ENCODE results near the gene NHSL1. TPM values are rescaled to one million over a fixed set of nuclear protein-coding genes. Genes with fewer than 3 reads are reported as not detected.

The NHSL1 gene
- total RNA-seq, 1 experiment from 2014 or later: 14.8 TPM

DNA sequence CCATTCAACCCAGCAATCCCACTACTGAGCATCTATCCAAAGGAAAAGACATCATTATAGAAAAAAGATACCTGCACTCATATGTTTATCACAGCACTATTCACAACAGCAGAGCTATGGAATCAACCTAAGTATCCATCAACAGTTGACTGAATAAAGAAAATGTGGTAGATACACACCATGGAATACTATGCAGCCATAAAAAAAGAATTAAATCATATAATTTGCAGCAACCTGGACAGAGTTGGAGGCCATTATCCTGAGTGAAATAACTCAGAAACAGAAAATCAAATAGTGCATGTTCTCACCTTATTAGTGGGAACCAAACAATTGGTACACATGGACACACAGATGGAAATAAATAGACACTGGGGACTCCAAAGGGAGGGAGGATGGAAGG is 23.2 kb downstream of the NHSL1 start:
- Histone ChIP-seq H3K36me3 (replicated peaks; ENCODE audit: control insufficient read depth, insufficient read depth, low read length) (no peaks in the 10 kb centered on the region), H3K4me3 (ENCODE audit: insufficient read depth, low read depth, low read length) (no peak overlapping the region), H3K27me3 (ENCODE audit: control insufficient read depth, insufficient read depth, low read length) (no peaks in the 10 kb centered on the region)
- DNase-seq: no peak

DNA sequence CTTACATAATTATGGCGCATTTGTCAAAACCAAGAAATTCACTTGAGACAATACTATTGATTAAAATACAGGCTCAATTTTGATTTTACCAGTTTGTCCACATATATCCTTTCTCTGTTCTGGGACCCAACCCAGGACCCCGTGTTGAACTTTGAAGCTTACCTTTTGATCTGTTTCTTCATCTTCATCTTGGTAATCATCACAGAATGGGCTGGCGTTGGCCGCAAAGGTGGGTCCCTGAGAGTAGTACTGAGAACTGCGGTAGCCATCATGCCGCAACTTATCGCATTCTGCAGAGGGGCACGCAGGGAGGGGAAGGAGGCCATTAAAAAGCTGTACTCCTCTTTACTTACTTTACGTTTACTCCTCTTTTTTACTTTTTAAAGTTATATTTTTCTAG is 26.1 kb downstream of the NHSL1 start:
- Histone ChIP-seq H3K27me3 (ENCODE audit: control insufficient read depth, insufficient read depth, low read length) (no peaks in the 10 kb centered on the region), H3K4me3 (ENCODE audit: insufficient read depth, low read depth, low read length) (no peak overlapping the region), H3K36me3 (replicated peaks; ENCODE audit: control insufficient read depth, insufficient read depth, low read length) (no peaks in the 10 kb centered on the region)
- no peak for DNase-seq

DNA sequence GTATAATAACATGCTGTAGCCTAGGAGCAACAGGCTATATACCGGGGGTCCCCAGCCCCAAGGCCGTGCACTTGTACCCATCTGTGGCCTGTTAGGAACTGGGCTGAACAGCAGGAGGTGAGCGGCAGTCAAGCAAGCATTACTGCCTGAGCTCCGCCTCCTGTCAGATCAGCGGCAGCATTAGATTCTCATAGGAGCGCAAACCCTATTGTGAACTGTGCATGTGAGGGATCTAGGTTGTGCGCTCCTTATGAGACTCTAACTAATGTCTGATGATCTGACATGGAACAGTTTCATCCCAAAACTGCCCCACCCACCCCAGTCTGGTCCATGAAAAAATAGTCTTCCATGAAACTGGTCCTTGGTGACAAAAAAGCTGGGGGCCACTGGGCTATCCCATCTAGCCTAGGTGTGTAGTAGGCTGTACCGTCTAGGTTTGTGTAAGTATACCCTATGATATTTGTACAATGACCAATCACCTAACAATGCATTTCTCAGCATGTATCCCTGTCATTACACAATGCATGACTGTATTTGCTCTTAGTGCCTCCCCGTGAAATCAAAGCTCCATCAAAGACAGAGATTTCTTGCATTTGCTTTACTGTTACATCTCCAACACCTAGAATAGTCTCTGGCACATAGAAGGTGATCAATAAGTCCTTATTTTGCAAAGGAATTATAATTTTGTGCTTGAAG is 30.8 kb downstream of the NHSL1 start:
- H3K36me3 ChIP-seq (replicated peaks; ENCODE audit: control insufficient read depth, insufficient read depth, low read length): no peaks in the 10 kb centered on the region
- no peaks in the 10 kb centered on the region for H3K27me3 ChIP-seq (ENCODE audit: control insufficient read depth, insufficient read depth, low read length)
- no peak overlapping the region for H3K4me3 ChIP-seq (ENCODE audit: insufficient read depth, low read depth, low read length)
- no peak for DNase-seq

DNA sequence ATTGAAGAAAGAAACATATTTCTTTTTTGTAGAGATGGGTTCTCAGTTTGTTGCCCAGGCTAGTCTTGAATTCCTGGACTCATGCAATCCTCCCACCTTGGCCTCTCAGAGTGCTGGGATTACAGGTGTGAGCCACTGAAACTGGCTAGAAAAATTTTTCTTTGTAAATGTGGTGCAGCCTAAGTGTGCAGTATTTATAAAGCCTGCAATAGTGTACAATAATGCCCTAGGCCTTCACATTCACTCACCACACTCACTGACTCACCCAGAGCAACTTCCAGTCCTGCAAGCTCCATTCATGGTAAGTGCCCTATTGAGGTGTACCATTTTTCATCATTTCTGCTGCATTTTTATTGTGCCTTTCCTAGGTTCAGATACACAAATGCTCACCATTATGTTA is 31.4 kb downstream of the NHSL1 start:
- peaks cover 1% of the 10 kb centered on the region for H3K36me3 ChIP-seq (replicated peaks; ENCODE audit: control insufficient read depth, insufficient read depth, low read length)
- DNase-seq: no peak
- no peak overlapping the region for H3K4me3 ChIP-seq (ENCODE audit: insufficient read depth, low read depth, low read length)
- no peaks in the 10 kb centered on the region for H3K27me3 ChIP-seq (ENCODE audit: control insufficient read depth, insufficient read depth, low read length)

DNA sequence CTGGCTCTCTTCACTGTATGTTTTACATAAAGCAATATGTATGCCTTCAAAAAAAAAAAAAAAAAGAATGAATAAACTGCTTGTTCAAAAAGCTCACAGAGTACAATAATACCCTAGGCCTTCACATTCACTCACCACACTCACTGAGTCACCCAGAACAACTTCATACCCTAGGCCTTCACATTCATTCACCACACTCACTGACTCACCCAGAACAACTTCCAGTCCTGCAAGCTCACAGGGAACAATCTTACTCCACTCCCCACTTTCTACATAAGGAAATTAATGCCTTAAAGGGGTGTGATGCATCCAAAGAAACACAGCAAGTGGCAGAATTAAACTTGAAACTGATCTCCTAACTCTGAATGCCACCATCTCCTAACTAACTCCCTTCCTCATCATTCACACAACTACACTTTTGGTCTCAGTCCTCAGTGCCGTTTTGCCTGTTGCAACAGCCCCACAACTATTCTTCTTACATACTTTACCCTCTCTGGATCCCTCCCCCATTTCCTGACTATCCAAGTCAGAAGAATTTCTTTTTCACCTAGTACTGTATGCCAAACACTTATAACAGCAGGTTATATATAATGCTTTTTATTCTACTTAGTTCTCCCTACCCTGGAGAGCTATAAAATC is 34.2 kb downstream of the NHSL1 start:
- no peak for DNase-seq

DNA sequence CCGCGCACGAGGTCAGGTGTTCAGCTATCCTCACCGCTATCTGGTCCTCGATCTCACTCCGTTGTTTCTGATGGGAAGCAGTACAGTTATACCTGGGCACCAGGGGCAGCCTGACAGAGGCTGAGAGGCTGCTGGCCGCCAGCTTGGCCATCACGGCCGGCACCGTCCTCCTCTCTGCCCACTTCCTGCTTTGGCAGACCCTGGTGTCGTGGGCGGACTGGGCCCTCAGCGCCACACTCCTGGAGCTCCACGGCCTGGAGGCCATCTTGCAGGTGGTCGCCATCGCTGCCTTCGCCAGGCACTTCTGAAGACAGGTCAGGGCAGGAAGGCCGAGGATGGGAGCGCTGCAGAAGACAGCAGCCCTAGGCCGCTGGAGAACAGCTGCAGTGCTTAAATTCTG is 35.2 kb downstream of the NHSL1 start:
- H3K4me3 ChIP-seq (ENCODE audit: insufficient read depth, low read depth, low read length): no peak overlapping the region
- H3K36me3 ChIP-seq (replicated peaks; ENCODE audit: control insufficient read depth, insufficient read depth, low read length): peaks cover 1% of the 10 kb centered on the region
- no peak for DNase-seq
- no peaks in the 10 kb centered on the region for H3K27me3 ChIP-seq (ENCODE audit: control insufficient read depth, insufficient read depth, low read length)

More for the DNA sequence above, 34.2 kb downstream of the NHSL1 start:
- Histone ChIP-seq H3K36me3 (replicated peaks; ENCODE audit: control insufficient read depth, insufficient read depth, low read length) (peaks cover 1% of the 10 kb centered on the region), H3K4me3 (ENCODE audit: insufficient read depth, low read depth, low read length) (no peak overlapping the region), H3K27me3 (ENCODE audit: control insufficient read depth, insufficient read depth, low read length) (no peaks in the 10 kb centered on the region)

DNA sequence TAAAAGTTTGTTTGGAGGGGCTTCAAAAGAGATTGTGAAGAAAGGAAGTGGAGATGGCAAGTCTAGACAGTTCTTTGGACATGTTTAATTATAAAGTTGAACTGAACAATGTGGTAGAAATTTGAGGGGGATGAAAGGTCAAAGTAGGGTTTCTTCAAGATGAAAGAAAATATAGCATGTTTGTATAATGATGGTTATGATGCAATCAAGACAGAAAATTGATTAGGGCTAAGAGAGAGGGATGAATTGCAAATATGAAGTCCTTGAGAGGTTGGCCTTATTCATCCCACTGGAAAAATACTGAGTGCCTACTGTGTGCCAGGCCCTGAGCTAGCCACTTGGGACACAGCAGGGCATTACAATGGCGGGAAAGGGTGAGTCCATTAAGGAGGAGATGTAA is 37.6 kb downstream of the NHSL1 start:
- no peak for DNase-seq
- Histone ChIP-seq H3K4me3 (ENCODE audit: insufficient read depth, low read depth, low read length) (no peak overlapping the region), H3K27me3 (ENCODE audit: control insufficient read depth, insufficient read depth, low read length) (no peaks in the 10 kb centered on the region), H3K36me3 (replicated peaks; ENCODE audit: control insufficient read depth, insufficient read depth, low read length) (peaks cover 1% of the 10 kb centered on the region)

DNA sequence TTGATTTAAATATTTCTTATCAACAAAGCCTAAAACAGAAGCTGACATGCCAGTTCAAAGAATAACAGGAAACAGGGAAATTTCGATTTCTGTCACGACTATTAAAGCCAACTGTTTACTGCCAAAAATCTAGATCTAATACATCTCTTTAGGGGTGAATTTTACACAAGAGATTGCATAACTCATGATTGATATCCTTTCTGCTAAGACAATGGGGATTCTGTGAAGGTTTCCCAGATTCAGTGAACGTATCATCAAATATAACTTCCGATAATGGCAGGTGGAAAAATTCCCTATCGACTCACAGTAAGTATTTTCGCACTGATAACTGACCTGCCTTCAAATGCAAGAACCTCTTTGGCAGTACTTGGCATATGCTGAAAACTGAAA is 42.9 kb downstream of the NHSL1 start:
- no peak for DNase-seq
- H3K27me3 ChIP-seq (ENCODE audit: control insufficient read depth, insufficient read depth, low read length): no peaks in the 10 kb centered on the region
- no peak overlapping the region for H3K4me3 ChIP-seq (ENCODE audit: insufficient read depth, low read depth, low read length)
- H3K36me3 ChIP-seq (replicated peaks; ENCODE audit: control insufficient read depth, insufficient read depth, low read length): no peaks in the 10 kb centered on the region

DNA sequence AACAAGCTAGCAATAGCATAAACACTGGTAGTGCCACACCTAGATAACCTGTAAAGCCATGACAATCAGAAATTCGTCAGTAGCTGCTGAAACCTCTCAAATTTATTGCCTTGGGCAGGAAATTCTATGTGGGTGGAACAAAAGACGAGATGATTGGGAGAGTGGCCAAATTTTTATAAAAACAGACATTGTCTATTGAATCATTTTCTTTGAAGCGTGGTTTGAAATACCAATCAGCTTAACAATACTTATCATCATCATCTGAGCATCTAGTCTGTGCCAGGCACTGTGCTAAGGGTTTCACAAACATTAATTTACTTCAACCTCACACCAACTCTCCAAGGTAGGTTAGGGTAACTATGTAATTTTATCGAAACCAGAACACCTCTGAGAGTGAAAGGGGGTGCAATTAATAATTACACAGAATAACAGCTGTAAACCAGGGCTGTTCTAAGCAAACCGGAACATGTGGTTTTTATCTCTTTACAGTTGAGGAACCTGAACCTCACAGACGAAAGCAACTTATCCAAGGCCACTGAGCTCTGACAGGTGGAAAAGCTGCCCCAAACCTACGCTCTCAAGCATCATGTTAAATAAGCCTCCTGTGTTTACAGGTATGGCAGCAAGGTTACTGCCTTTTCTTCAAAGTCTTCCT is 43.4 kb downstream of the NHSL1 start:
- Histone ChIP-seq H3K4me3 (ENCODE audit: insufficient read depth, low read depth, low read length) (no peak overlapping the region), H3K36me3 (replicated peaks; ENCODE audit: control insufficient read depth, insufficient read depth, low read length) (no peaks in the 10 kb centered on the region), H3K27me3 (ENCODE audit: control insufficient read depth, insufficient read depth, low read length) (no peaks in the 10 kb centered on the region)
- no peak for DNase-seq

DNA sequence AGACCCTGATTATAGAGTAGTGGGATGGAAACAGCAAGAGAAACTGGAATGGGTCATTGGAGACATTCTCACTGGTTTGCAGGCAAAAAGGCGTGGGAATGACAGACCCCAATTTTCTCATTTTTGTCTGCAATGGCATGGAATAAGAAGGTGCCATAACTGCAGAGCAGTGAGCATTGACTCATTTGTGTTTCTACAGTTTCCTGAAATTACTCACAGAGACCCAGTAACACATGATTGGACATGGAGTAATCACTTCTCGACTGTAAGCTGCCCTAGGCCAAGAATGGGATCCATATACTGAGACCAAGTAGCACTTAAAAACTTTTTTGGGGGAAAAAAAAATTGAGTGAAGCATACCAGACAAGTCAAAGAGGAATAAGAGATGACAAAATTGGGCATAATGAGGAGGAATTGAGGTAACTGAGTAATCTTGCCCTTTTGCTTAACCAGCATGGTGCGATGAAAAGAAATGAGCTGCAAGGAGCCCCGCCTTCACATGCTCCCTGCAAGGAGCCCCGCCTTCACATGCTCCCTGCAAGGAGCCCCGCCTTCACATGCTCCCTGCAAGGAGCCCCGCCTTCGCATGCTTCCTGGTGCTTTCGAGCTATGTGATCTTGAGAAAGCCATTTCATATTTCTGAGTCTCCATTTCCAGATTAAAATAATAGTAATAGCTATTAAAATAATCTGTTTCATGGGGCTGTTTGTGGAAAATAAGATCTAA is 44.1 kb downstream of the NHSL1 start:
- no peaks in the 10 kb centered on the region for H3K36me3 ChIP-seq (replicated peaks; ENCODE audit: control insufficient read depth, insufficient read depth, low read length)
- H3K4me3 ChIP-seq (ENCODE audit: insufficient read depth, low read depth, low read length): no peak overlapping the region
- no peaks in the 10 kb centered on the region for H3K27me3 ChIP-seq (ENCODE audit: control insufficient read depth, insufficient read depth, low read length)
- peak; percentile 25 for DNase-seq

DNA sequence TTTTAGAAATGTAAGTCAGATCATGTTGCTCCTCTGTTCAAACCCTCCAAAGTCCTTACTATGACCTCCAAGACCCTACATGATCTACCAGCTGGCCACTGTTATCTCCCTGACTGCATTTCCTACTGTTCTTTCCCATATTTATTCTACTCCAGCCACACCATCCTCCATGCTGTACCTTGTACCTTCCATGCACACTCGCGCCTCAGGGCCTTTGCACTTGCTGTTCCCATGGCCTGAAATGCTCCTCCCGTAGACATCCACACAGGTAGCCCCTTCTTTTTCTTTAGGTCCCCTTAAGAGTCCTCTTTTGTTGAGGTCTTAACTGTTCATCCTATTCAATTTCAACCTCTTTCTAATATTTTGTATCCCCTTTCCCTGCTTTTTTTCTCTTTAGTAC is 48.3 kb downstream of the NHSL1 start:
- no peaks in the 10 kb centered on the region for H3K27me3 ChIP-seq (ENCODE audit: control insufficient read depth, insufficient read depth, low read length)
- no peaks in the 10 kb centered on the region for H3K36me3 ChIP-seq (replicated peaks; ENCODE audit: control insufficient read depth, insufficient read depth, low read length)
- H3K4me3 ChIP-seq (ENCODE audit: insufficient read depth, low read depth, low read length): no peak overlapping the region
- DNase-seq: no peak

DNA sequence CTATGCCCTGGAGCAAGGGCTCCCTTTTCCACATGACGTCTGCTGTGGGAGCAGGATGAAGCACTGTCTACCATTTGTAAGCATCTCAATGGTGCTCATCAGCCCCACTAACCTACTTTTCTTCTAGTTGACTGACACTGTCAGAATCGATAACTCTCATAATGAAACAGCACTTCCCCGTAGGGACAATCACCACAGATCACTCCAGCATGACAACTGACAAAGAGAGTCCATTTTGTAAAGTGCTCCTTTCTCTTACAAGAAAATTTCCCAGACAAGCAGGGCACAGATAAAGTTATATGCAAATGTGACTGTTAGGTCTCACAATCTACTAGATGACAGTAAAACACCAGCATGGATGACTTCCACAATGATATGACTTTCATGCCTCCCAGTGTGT is 48.8 kb downstream of the NHSL1 start:
- no peak overlapping the region for H3K4me3 ChIP-seq (ENCODE audit: insufficient read depth, low read depth, low read length)

DNA sequence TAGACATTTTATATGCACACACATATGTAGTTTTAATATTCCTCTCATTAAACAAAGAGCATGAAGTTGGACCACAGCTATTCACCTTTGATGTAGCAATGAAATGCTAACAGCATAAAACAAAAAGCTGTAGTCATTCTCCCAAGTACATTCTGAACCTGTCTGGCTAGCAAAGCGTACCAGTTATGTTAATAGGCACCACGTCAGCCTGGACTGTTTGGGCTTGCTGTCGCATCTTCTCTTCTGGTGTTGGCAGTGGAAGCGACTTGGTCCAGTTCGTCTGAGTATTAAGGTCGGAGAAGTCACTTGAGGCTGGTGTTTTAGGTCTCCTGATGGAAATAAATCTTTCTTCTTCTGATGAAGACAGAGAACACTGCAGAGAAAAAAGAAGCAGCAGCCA is 52.5 kb downstream of the NHSL1 start:
- no peaks in the 10 kb centered on the region for H3K36me3 ChIP-seq (replicated peaks; ENCODE audit: control insufficient read depth, insufficient read depth, low read length)
- no peak overlapping the region for H3K4me3 ChIP-seq (ENCODE audit: insufficient read depth, low read depth, low read length)
- no peaks in the 10 kb centered on the region for H3K27me3 ChIP-seq (ENCODE audit: control insufficient read depth, insufficient read depth, low read length)
- no peak for DNase-seq

More for the DNA sequence above, 48.8 kb downstream of the NHSL1 start:
- no peak for DNase-seq
- no peaks in the 10 kb centered on the region for H3K27me3 ChIP-seq (ENCODE audit: control insufficient read depth, insufficient read depth, low read length)
- H3K36me3 ChIP-seq (replicated peaks; ENCODE audit: control insufficient read depth, insufficient read depth, low read length): no peaks in the 10 kb centered on the region

DNA sequence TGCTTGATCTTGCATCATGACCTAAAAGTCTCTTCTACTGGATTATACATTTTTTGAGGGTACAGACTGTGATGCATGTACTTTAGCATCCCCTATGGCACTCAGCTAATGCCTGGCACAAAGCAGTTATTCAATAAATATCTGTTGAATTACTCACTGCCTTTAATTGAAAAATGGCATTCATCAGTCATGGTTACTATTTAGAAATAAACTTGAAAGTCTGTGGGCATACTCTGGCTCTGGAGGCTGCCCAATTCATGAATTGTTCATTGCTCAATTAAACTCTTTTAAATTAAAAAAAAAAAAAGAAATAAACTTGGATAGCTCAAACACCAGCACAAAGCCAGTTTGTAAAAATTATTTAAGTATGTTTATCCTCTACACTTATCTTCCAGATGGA is 55.3 kb downstream of the NHSL1 start:
- no peak for DNase-seq
- Histone ChIP-seq H3K36me3 (replicated peaks; ENCODE audit: control insufficient read depth, insufficient read depth, low read length) (no peaks in the 10 kb centered on the region), H3K4me3 (ENCODE audit: insufficient read depth, low read depth, low read length) (no peak overlapping the region), H3K27me3 (ENCODE audit: control insufficient read depth, insufficient read depth, low read length) (no peaks in the 10 kb centered on the region)

DNA sequence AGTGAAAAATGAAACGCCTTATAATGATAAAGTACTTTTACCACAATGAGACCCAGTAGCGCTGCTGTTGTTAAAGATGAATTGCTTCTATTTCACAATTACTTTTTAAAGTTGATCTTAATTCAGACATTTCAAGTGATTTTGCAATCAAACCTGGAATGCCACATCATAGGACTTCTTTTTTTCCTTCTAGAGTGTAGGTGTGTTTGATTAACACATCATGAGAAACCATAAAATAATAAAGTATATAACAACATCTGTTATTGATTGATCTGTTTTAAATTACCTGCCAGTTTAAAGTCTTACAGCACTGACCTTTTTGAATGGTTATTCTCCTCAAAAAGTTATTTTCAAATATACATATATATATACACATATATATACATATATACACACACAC is 56.6 kb downstream of the NHSL1 start:
- Histone ChIP-seq H3K36me3 (replicated peaks; ENCODE audit: control insufficient read depth, insufficient read depth, low read length) (no peaks in the 10 kb centered on the region), H3K4me3 (ENCODE audit: insufficient read depth, low read depth, low read length) (no peak overlapping the region), H3K27me3 (ENCODE audit: control insufficient read depth, insufficient read depth, low read length) (no peaks in the 10 kb centered on the region)
- no peak for DNase-seq
